Calu3 (cell line): ENCODE results near the gene LCMT2. TPM values are rescaled to one million over a fixed set of nuclear protein-coding genes. Genes with fewer than 3 reads are reported as not detected.

ENCODE experiments used
- BruUV-seq: library from RNA; stranded (reverse); fragments of 400-500 nt; replicated peaks from 2 replicates; lab custom pipeline; 2021; lab: Mats Ljungman, UMichigan
- CTCF ChIA-PET: fragments of 300-600 bp; sonication (Branson Sonifier 250); formaldehyde crosslinking; loops from one replicate; lab custom pipeline; 2022; ENCODE audit warnings: antibody characterized with exemption; lab: Charles Lee
- DNase-seq: peaks from one replicate; pipeline ENCODE4 v3.0.0; 2022
- H3K27ac Mint-ChIP-seq: one replicate; pipeline ENCODE4 v1.8.0; 2022; ENCODE audit warnings: mixed read lengths; ENCODE audit not compliant: unreplicated experiment
- H3K27me3 Mint-ChIP-seq: one replicate; pipeline ENCODE4 v1.8.0; 2022; ENCODE audit warnings: mixed read lengths; ENCODE audit not compliant: unreplicated experiment
- H3K36me3 Mint-ChIP-seq: one replicate; pipeline ENCODE4 v1.8.0; 2022; ENCODE audit warnings: mild to moderate bottlenecking, moderate library complexity, mixed read lengths; ENCODE audit not compliant: insufficient read depth, unreplicated experiment
- H3K4me1 Mint-ChIP-seq: one replicate; pipeline ENCODE4 v1.8.0; 2022; ENCODE audit warnings: mild to moderate bottlenecking, low read depth, mixed read lengths; ENCODE audit not compliant: unreplicated experiment
- H3K4me3 Mint-ChIP-seq: one replicate; pipeline ENCODE4 v1.8.0; 2022; ENCODE audit warnings: mild to moderate bottlenecking, low read depth, moderate library complexity, mixed read lengths; ENCODE audit not compliant: unreplicated experiment
- H3K9me3 Mint-ChIP-seq: one replicate; pipeline ENCODE4 v1.8.0; 2022; ENCODE audit warnings: low read depth, mixed read lengths; ENCODE audit not compliant: unreplicated experiment
- CTCF ChIP-seq: fragments of 200-600 bp; IDR thresholded peaks from one replicate; pipeline ENCODE4 v1.8.0; 2022; ENCODE audit warnings: antibody characterized with exemption; ENCODE audit not compliant: unreplicated experiment
- intact Hi-C: fragments of 100-400 bp; cut with micrococcal nuclease; formaldehyde crosslinking; loops from one replicate; pipeline ENCODE4 v1.10.0; 2022; ENCODE audit not compliant: unreplicated experiment
- total RNA-seq: library from RNA; stranded (reverse); gene quantifications from 2 replicates; pipeline ENCODE4 v1.2.3, GENCODE V29; 2022

The LCMT2 gene
- total RNA-seq, 1 experiment from 2014 or later: 5.1 TPM

DNA sequence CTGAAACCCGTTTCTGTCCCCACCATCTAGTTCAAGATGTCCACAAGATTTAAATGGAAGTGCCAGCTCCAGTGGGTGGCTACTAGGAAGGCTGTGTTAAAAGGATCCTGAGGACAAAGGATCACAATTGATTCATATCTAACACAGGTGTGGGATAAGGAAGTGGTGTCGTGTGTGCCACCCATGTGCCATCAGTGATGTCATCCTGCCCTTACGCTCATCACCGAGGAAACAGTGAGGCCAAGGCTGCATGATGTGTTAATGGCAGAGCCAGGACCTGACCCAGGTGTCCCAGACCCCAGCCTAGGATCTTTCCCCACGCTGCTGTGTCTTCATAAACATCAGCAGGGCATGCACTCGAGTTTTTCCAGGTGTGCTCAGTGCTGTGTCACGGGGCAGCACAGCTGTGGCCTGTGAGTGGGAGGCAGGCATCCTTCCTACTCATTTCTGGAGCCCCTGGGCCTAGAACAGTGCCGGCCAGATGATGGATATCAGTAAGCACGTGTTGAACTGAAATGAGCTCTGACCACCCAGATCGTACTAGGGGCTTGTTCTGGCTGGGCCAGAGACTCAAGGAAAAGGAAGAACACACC, 53.0 kb downstream of the LCMT2 start:
- peaks cover 48% of the 10 kb centered on the region for H3K27me3 Mint-ChIP-seq
- CTCF ChIA-PET: interaction anchor here (1.0 kb wide), 1 partner anchor 73 kb away, joined by 3 read pairs; no protein-coding TSS in a partner anchor
- no peak overlapping the region for H3K27ac Mint-ChIP-seq
- H3K36me3 Mint-ChIP-seq: no peaks in the 10 kb centered on the region
- H3K4me3 Mint-ChIP-seq: no peak overlapping the region
- no peaks in the 10 kb centered on the region for H3K9me3 Mint-ChIP-seq
- BruUV-seq: no TSS peak
- intact Hi-C loops: no loop called here
- H3K4me1 Mint-ChIP-seq: no peaks in the 10 kb centered on the region
- no peak for DNase-seq
- no peak for TF ChIP-seq CTCF

DNA sequence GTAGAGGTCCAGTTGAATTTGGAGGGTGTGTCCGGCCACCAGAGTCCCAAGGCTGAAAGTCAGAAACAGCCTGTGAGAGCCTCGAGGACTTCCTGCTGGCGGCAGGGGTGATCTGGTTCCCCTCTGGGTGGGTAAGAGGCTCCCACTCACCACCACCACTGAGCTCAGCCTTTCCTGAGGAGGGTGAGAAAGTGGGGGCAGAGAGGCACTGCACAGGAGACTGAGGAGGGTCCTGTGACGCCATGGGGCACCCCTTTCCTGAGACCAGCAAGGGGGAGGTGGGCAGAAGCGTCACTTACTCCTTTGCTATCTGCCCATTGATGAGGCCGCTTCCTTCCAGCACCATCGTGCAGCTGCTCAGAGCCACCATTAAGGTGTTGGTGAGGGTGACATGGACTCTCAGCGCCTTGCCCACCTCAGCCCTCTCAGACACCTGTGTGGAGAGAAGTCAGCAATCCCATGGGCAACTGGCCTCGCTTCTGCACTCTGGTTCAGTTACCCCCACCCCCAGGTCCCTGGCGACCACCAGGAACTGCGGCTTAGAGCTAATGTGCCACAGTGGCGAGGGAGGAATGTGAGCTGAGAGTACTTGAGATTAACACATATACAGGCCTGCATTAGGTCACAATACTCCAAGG, 53.7 kb downstream of the LCMT2 start:
- no peak for DNase-seq
- no peaks in the 10 kb centered on the region for H3K4me1 Mint-ChIP-seq
- no peak overlapping the region for H3K27ac Mint-ChIP-seq
- H3K9me3 Mint-ChIP-seq: no peaks in the 10 kb centered on the region
- no TSS peak for BruUV-seq
- H3K36me3 Mint-ChIP-seq: no peaks in the 10 kb centered on the region
- H3K27me3 Mint-ChIP-seq: peaks cover 48% of the 10 kb centered on the region
- no peak overlapping the region for H3K4me3 Mint-ChIP-seq
- CTCF ChIA-PET: interaction anchor here (1.0 kb wide), 1 partner anchor 73 kb away, joined by 3 read pairs; no protein-coding TSS in a partner anchor
- intact Hi-C loops: no loop called here
- no peak for TF ChIP-seq CTCF

DNA sequence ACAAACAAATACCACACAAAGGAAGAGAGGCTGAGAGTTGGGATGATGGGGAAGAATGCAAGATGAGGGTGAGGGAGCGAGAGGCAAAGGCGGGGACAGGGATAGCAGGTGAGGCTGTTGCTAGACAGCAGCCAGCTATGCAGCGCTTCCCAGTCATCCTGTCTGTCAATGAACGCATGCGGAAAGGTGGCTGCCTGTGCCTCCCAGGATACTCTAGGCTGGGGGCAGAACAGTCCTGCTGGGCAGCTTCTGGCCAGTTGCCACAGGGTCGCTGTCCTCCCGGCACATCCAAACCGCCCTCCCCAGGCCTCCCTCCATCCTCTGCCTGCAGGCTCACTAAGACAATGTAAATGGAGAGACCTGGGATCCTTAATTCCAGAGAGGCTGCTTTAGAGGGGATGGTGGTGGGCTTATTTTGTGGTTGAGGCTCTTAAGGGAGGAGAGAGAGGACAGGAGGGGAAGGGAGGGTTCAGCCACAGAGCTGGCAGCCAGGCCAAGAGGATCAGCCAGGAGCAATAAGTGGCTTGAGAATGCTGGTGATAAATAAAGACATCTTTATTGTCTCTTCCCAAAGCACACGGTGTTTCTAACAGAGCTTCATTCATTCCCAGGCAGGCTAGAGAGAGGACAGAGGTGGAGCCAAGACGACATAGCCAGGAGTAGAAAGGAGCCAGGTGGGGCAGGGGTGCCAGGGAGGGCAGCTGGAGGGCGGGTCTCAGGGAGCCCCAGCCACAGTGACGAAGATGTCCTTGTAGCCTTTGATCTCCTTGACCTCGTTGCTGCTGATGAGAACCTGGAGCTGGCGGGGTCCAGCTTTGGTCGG, 54.4 kb downstream of the LCMT2 start:
- TF ChIP-seq CTCF: no peak
- no peak for DNase-seq
- Mint-ChIP-seq H3K27ac (no peak overlapping the region), H3K27me3 (peaks cover 46% of the 10 kb centered on the region), H3K9me3 (no peaks in the 10 kb centered on the region), H3K4me1 (no peaks in the 10 kb centered on the region), H3K4me3 (no peak overlapping the region), H3K36me3 (no peaks in the 10 kb centered on the region)
- intact Hi-C loops: no loop called here
- CTCF ChIA-PET: no interaction called here
- BruUV-seq: no TSS peak

DNA sequence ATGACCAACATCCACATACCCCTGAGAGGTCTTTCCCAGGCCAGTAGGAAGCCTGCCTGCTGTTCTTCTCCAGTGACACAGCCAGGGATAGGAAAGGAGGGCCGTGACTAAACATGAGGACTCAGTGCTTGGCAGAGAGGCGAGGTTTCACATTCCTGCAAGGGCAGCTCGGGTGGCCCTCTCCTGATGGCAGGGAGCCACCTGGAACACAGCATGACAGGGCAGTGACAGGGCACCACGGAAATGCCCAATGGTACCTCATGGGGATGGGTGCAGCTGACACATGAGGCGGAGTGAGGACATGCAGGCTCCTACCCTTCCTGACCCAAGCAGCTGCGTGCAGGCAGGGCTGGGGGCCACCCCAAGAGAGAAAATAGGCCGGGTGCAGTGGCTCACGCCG, 56.2 kb downstream of the LCMT2 start:
- CTCF ChIA-PET: interaction anchor here (0.7 kb wide), 1 partner anchor 10 kb away, joined by 4 read pairs; no protein-coding TSS in a partner anchor
- Mint-ChIP-seq H3K36me3 (no peaks in the 10 kb centered on the region), H3K4me3 (no peak overlapping the region), H3K27me3 (peaks cover 42% of the 10 kb centered on the region), H3K9me3 (no peaks in the 10 kb centered on the region), H3K4me1 (no peaks in the 10 kb centered on the region), H3K27ac (no peak overlapping the region)
- no TSS peak for BruUV-seq
- intact Hi-C loops: no loop called here
- TF ChIP-seq CTCF: no peak
- DNase-seq: no peak

Other genes with a start within 250 kb of the LCMT2 start
- gene UBR1, start 224.5 kb downstream of the LCMT2 start, total RNA-seq: 15.8 and 18.6 TPM in 2 replicates
- 25.4 and 33.0 TPM in 2 replicates for gene TMEM62, start 197.0 kb downstream of the LCMT2 start, total RNA-seq
- gene CCNDBP1, start 145.2 kb downstream of the LCMT2 start, total RNA-seq: 13.7 and 15.8 TPM in 2 replicates
- not detected in 2 replicates for gene EPB42, start 109.6 kb downstream of the LCMT2 start, total RNA-seq
- not detected in 2 replicates for gene TGM5, start 63.6 kb downstream of the LCMT2 start, total RNA-seq
- not detected in 2 replicates for gene TGM7, start 28.3 kb downstream of the LCMT2 start, total RNA-seq
- 18.6 and 27.1 TPM in 2 replicates for gene ZSCAN29, start 40.5 kb upstream of the LCMT2 start, total RNA-seq
- 19.3 and 22.7 TPM in 2 replicates for gene TUBGCP4, start 40.5 kb upstream of the LCMT2 start, total RNA-seq
- 36.2 and 39.9 TPM in 2 replicates for gene TP53BP1, start 162.6 kb upstream of the LCMT2 start, total RNA-seq
- 0.05 and 0.27 TPM in 2 replicates for gene MAP1A, start 187.0 kb upstream of the LCMT2 start, total RNA-seq